Measurements from ENCODE around the gene TACSTD2. TPM values are rescaled to one million over a fixed set of nuclear protein-coding genes. Genes with fewer than 3 reads are reported as not detected.
"Not testable (repeated sequence)": the region's sequence is repeated elsewhere in the genome, so short reads cannot be mapped to it uniquely, and the experiment has no call there.

TACSTD2 gene
- total RNA-seq = under 0.01 TPM

GRCh38 chr1:58576727-58577653 is at the start of gene TACSTD2:
TSS of gene TACSTD2 (minus strand) at chr1:58577252. CDS start at chr1:58577156, 96 bp downstream.
- FAIRE-seq (no peak), DNase-seq (ENCODE audit: low spot score in 2 of 2) (no peak)

GRCh38 chr1:58626293-58626692 is 49.2 kb upstream of the TACSTD2 start:
- no peak for FAIRE-seq
- DNase-seq (ENCODE audit: low spot score in 2 of 2) = no peak

DNA sequence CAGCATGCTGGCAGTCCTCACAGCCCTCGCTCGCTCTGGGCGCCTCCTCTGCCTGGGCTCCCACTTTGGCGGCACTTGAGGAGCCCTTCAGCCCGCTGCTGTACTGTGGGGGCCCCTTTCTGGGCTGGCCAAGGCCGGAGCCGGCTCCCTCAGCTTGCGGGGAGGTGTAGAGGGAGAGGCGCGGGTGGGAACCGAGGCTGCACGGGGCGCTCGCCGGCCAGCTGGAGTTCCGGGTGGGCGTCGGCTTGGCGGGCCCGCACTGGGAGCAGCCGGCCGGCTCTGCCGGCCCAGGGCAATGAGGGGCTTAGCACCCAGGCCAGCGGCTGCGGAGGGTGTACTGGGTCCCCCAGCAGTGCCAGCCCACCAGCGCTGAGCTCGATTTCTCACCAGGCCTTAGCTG is 46.2 kb upstream of the TACSTD2 start:
- not testable (repeated sequence) for FAIRE-seq; DNase-seq (ENCODE audit: low spot score in 2 of 2)

GRCh38 chr1:58622571-58622970 is 45.5 kb upstream of the TACSTD2 start:
- DNase-seq (ENCODE audit: low spot score in 2 of 2) = no peak
- no peak for FAIRE-seq

DNA sequence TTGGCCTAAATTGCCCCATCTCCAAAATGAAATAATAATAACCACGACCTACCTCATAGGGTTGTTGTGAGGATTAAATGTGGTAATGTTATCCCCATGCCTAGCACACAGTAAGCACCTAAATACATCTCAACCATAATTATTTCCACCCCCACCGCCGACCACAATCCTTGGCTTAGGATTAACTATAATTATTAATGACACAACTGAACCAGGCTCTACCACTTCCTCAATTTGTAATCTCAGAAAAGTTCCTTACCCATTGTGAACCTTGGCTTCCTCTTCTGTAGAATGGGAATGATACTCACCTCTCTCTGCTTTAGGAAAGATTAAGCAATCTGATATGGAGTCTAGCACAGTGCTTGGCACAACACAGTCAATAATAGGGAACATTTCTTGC is 44.3 kb upstream of the TACSTD2 start:
- DNase-seq (ENCODE audit: low spot score in 2 of 2) (no peak), FAIRE-seq (no peak)

- no peak for FAIRE-seq
Observed at GRCh38 chr1:58620926-58621325, 43.9 kb upstream of the TACSTD2 start.

GRCh38 chr1:58620259-58620658 is 43.2 kb upstream of the TACSTD2 start:
- FAIRE-seq (no peak), DNase-seq (ENCODE audit: low spot score in 2 of 2) (no peak)

More at GRCh38 chr1:58620926-58621325, 43.9 kb upstream of the TACSTD2 start:
- no peak for DNase-seq (ENCODE audit: low spot score in 2 of 2)

- DNase-seq (ENCODE audit: low spot score in 2 of 2) = no peak
- FAIRE-seq = no peak
Observed at GRCh38 chr1:58619286-58620054, 42.4 kb upstream of the TACSTD2 start.

GRCh38 chr1:58618303-58618702 is 41.3 kb upstream of the TACSTD2 start:
- no peak for FAIRE-seq
- no peak for DNase-seq (ENCODE audit: low spot score in 2 of 2)

DNA sequence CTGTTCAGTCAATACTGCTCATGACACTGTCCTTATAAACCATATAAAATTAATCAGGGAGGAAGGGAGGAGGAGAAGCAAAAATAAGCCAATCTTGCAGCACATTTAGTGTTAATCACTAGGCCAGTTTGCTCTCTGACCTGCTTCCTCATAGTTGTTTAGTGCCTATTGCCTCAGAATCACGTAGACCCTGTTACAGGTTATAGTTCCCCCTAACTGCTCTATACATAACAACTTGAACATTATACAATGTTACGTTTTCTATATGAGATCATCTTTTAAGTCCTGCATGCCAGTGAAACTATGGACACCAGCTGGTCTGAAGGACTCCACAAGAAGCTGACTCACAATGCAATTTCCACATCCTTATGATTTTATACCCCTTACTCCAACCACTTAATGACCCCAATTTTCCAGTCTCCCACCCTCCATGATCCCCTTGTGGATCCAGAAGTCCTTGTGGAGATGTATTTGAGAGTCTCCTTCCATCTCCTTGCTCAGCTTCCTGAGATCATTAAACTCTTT is 34.9 kb upstream of the TACSTD2 start:
- DNase-seq (ENCODE audit: low spot score in 2 of 2) (no peak), FAIRE-seq (no peak)

DNA sequence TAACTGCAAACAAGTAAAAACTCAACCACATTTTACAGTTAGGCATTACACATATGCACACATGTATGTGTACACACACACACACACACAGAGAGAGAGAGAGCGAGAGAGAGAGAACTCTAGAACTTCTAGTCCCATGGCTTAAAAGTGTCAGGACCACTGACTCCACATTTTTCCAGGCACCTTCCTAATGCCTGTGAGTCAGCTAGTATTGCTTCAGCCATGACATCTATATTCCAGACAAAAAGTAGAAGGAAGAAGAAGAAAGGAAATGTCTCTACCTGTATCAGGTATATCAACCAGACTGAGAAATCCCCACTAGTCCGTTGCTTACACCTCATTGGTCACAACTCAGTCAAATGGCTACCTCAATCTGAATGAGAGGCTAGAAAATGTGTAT is 31.9 kb upstream of the TACSTD2 start:
- DNase-seq (ENCODE audit: low spot score in 2 of 2) (no peak), FAIRE-seq (no peak)

- FAIRE-seq = no peak
Observed at GRCh38 chr1:58608297-58608696, 31.2 kb upstream of the TACSTD2 start.

GRCh38 chr1:58607391-58607790 is 30.3 kb upstream of the TACSTD2 start:
- DNase-seq (ENCODE audit: low spot score in 2 of 2) (no peak), FAIRE-seq (no peak)

More at GRCh38 chr1:58608297-58608696, 31.2 kb upstream of the TACSTD2 start:
- DNase-seq (ENCODE audit: low spot score in 2 of 2) = no peak

DNA sequence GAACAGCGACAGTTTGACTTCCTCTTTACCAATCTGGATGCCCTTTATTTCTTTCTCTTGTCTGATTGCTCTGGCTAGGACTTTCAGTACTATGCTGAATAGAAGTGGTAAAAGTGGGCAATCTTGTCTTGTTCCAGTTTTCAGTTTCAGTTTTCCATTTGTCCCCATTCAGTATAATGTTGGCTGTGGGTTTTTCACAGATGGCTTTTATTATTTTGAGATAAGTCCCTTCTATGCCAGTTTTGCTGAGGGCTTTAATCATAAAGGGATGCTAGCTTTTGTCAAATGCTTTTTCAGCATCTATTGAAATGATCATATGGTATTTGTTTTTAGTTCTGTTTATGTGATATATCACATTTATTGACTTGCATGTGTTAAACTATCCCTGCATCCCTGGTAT is 24.9 kb upstream of the TACSTD2 start:
- FAIRE-seq; DNase-seq (ENCODE audit: low spot score in 2 of 2): not testable (repeated sequence)

DNA sequence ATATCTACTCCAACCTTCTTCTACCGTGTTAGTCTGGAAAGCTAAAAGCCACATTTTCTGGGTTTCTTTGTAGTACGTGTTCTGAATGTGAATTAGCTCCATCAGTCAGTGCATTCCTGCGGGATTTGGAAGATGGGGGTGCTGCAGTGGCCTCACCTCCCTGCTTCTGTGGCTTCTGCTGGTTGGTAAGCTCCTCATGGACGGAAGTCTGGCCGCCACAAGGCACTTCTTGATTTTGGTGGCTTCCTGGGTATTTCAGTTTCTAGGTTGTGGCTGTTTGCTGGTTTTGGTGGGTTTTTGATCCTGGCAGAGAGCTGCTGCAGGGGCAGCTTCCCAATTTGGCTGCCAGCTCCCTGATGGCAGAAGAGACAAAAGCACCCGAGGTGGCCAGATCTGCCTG is 20.9 kb upstream of the TACSTD2 start:
- DNase-seq (ENCODE audit: low spot score in 2 of 2) = no peak
- FAIRE-seq = no peak

DNA sequence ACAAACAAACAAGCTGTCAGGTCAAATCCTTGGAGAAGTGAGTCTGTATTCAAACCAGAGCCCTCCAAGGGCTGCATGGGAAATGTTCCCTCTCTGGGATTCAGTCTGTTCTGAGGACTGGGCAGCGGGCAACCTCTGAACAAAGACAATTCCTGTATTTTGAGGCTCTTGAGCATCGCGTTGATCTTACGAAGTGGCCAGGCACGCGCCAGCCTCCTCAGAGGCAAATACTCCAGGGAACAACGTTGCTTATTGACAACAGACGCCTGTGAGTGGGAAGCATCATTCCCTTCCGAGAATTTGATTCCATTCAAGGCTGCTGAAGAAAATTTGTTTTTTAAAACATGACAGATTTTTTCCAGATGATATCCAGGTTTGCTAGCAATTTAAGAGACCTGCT is 20.0 kb upstream of the TACSTD2 start:
- FAIRE-seq (no peak), DNase-seq (ENCODE audit: low spot score in 2 of 2) (no peak)

DNA sequence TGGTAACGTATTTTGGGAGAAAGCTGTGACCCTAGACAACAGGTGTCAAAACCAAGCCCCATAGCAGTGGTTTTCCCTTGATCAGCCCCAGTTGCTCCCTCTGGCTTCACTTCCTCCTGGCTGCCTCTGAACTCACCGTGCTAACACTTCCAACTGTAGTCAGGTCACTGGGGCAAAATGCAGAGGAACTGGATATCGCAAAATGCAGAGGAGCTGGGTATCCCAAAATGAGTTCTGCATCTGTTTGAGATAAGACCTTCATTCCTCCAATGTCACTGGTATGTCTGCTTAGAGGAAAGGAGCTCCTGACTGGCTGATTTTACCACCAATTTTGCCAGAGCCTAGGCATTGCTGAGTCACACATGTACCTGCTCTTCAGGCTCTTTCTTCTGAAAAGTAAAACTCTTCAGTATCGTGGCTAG is 19.6 kb upstream of the TACSTD2 start:
- FAIRE-seq = no peak

DNA sequence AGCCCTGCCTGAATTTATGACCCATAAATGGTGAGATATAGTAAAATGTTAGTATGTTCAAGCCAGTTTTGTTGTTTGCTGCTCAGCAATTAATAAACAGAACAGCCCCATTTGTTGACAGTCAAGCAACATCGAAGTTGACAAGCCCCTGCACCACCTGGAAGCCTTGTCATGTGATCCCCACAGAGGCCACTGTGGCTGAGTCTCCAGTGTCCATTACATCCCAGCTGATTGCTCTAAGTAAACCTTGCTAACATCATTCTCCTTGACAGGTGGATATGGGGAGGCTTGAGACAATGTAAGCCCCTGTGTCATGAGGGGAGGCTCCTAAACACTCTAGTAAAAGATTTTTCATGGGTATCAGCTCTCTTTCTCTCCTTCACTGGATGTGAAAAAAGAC is 17.5 kb upstream of the TACSTD2 start:
- no peak for DNase-seq (ENCODE audit: low spot score in 2 of 2)
- no peak for FAIRE-seq

More for the DNA sequence above, 19.6 kb upstream of the TACSTD2 start:
- DNase-seq (ENCODE audit: low spot score in 2 of 2) = no peak

GRCh38 chr1:58592522-58593134 is 15.6 kb upstream of the TACSTD2 start:
- no peak for DNase-seq (ENCODE audit: low spot score in 2 of 2)
- no peak for FAIRE-seq

DNA sequence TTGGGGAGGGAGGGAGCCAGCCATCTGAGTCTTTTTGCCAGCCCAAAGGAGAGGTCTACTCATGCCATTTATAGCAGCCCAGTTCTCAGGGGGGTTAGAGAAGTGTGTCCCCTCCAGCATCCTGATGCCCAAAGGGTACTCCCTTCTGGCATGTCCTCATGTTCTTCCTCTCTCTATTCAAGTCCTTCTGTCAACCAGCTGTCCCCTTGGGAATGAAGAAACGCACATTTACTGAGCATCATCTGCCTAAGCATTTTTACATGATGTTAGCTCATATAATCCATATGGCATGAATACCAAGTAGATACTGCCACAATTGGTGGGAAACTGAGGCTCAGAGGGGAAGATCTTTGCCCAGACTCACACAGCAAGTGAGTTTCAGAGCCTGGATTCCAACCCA is 14.8 kb upstream of the TACSTD2 start:
- DNase-seq (ENCODE audit: low spot score in 2 of 2) (no peak), FAIRE-seq (no peak)

DNA sequence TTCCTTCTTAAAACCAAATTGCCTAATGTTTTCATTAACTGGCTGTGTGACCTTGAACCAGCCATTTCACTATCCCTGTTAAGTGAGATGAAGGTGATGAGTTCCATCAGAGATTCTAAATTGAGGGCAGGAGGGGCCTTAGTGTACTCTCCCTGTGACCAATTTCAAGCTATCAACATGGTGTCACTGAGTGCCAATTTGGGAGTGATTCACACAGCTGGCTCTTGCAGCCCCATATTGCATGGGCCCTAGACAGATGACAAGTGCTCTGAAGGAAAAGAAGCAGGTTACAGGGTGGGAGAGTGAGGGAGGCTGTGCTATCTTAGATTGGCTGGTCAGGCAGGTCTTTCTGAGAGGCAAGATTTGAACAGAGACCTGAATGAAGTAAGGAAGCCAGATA is 13.0 kb upstream of the TACSTD2 start:
- DNase-seq (ENCODE audit: low spot score in 2 of 2) (no peak), FAIRE-seq (no peak)
